GM18519 (cell line): ENCODE data around the gene ZNF750.

Source experiments
- ATAC-seq: cut with Tn5 transposase; IDR thresholded peaks from one replicate; pipeline ENCODE4 v1.9.1; 2021; ENCODE audit warnings: mild to moderate bottlenecking, moderate library complexity; ENCODE audit not compliant: unreplicated experiment, low FRiP score

The ZNF750 gene

GRCh38 chr17:82815354-82815753 lies 24.5 kb downstream of the ZNF750 start:
- ATAC-seq, result no peak

- no peak for ATAC-seq
These were observed 25.0 kb downstream of the ZNF750 start for GRCh38 chr17:82814834-82815233.

DNA sequence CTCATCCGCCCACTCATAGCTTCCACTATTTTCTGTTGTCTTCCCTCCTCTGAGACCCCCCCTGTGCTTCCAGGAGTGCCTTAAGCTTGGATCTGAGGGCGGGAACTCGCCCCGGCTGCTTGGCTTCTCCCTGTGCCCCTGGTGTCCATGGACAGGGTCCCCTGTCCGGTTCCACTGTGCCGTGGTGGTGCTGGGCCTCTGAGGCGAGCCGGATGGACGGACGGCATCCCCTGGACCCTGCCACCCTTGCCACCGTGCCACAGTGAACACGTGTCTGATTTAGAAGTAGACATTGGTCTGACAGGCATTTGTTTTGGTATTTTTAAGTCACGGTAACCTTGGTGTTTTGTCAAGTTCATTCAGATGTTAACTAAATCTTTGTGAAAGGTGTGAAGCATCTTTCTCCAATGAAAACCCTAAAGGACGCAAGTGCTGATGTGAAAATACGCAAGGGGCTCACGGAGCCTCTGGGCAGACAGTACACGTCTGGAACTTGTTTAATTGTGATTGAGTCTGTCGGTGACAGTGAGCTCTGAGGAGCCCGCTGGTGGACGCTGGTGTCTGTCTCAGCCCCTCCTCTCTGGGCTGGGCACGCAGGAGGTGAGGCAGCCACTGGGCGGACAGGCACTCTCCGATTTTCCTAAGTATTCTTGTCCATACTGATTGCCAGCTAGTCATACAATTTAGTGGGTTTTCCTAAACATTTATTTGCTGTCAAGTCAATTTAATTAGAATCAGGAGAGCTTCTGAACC lies 26.3 kb downstream of the ZNF750 start:
- ATAC-seq, result no peak

DNA sequence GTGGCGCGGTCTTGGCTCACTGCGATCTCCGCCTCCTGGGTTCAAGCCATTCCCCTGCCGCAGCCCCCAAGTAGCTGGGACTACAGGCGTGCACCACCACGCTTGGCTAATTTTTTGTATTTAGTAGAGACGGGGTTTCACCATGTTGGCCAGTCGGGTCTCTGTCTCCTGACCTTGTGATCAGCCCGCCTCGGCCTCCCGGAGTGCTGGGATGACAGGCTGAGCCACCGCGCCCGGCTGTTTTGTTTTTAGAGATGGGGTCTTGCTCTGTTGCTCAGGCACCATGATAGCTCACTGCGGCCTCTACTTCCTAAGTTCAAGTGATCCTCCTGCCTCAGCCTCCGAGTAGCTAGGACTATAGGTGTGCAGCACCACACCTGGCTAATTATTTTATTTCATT lies 27.2 kb downstream of the ZNF750 start:
- ATAC-seq, result no peak

DNA sequence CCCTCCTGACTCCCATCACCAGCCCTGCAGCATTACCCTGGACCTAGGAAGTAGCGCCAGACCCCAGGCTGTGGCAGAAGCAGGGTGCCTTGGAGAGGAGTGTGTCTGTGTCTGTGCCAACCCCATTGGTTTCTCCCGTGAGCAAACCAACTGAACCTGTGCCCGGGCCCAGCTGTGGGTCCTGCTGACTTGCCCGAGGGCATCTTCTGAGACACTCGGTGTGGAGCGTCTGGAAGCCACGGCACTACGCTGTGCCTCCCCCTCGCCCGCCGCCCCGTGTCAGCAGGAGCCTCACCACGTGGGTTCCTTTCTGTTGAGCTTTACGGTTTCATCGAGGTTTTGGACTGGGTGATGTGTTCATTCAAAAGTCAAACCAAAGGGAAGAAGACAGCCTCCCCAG lies 27.8 kb downstream of the ZNF750 start:
- ATAC-seq, result no peak

- ATAC-seq, result no peak
These were observed 29.0 kb downstream of the ZNF750 start for GRCh38 chr17:82810644-82811430.

DNA sequence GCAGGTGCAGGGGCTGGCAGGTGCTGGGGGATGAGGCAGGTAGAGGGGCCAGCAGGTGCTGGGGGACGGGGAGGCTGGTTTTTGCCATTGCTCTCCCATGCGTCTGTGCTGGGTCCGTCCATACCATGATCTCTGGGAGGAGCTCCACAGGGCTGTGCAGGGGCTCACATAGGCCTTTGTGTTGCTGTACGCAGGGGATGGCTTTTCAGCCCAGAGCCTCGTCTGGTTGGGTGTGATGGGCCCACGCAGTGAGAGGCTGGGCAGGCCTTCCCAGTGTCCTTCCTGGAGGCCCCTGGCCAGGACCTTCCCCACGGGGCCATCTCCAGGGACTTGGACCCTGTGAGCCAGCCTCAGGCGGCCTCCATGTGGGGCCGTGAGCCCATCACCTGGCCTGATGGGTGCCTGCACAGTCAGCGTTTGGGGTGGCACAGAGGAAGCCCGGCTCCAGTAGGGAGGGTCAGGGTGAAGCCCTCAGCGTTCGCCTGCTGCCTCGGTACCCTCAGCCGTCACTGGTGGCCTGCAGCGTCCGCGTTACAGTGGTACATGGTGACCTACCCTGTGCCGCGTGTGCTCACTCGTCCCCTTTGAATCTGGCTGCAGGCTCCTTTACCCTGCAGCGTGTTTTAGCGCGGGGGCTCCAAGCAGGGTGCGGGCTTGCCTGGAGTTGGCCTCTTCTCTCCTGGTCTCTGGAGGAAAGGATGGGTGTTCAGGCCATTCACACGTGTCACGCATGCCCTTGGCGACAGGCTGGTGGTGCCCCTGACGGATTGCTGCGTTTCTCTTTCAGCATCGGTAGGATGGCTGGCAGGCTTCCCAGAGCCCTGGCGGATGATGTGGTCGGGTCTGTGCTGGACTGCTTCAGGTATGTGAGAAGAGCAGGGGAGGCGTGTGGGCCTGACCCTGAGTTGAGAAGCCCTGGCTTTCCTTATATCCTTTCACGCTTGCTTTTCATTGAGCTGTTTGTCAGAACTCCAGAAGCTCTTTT lies 30.6 kb downstream of the ZNF750 start:
- ATAC-seq, result no peak

DNA sequence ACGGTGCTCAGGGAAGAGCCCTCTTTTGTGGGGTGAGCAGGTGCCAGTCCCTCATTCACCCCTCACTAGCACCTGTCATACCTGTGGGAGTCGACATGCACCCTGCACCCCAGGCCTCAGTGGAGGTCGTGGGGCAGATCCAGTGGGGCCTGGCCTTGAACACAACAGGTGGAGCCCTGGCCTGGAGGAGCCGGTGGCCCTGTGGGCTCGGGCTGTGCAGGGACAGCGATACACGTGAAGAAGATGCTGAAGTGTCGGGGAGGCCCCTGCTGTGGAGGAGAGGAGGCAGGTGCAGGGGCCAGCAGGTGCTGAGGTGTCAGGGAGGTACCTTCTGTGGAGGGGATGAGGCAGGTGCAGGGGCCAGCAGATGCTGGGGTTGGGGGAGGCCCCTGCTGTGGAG lies 31.8 kb downstream of the ZNF750 start:
- ATAC-seq, result no peak

- ATAC-seq, result no peak
These were observed 32.3 kb downstream of the ZNF750 start for GRCh38 chr17:82807562-82807961.

- no peak for ATAC-seq
These were observed 32.7 kb downstream of the ZNF750 start for GRCh38 chr17:82807101-82807500.

DNA sequence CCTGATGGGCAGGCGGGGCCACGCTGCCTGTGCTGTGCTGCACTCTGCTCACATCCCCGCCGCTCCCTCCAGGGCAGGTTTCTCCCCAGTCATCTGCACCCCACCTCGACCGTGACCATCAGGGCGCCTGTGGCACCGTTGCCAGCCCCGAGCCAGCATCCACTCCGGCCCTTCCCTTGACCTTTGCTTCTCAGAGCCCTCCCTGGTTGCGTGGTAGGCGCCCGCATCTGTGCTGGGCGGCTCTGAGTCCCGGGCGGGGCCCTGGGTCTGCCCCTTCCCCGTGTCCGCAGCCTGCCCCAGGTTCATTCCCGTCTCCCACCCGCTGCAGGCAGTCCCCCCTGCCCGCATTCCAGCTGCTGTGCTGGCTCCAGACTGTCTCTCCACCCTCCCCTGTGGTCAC lies 33.2 kb downstream of the ZNF750 start:
- no peak for ATAC-seq

DNA sequence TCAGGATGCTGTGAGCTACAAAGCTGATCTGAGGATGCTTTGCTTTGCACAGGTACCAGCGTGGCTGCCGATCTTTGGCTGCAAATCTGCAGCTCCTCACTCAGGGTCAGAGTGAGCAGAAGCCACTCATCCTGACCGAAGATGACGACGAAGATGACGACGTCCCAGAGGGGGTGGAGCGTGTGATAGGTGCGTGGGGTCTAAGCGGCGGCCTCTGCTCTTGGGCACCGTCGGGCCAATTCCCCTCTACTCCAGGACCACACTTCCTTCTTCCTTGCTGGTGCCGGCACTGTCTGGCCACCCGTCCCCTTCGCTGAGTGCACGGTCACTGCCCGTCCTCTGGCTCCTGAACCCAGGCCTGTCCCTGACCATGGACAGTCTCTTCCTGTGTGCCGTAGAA lies 34.0 kb downstream of the ZNF750 start:
- no peak for ATAC-seq

GRCh38 chr17:82805254-82805653 lies 34.6 kb downstream of the ZNF750 start:
- no peak for ATAC-seq

GRCh38 chr17:82804442-82805191 lies 35.2 kb downstream of the ZNF750 start:
- ATAC-seq, result no peak

DNA sequence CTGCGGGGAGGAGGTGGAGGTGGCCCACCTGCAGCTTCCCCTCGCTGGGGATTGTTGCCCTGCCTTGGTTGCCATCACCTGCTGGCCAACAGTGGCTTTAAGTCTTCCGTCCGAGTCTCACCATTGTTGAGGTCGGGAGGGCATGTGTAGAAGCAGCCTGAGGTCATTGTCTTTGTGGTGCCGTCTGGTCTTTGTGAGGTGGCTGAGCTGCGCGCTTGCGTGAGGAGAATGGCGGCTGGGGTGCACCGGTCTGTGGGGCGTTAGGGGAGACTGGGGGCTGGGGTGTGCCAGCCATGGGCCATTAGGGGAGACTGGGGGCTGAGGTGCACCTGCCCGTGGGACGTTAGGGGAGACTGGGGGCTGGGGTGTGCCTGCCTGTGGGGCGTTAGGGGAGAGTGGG lies 36.2 kb downstream of the ZNF750 start:
- no peak for ATAC-seq

- ATAC-seq, result no peak
These were observed 36.6 kb downstream of the ZNF750 start for GRCh38 chr17:82803185-82803584.

DNA sequence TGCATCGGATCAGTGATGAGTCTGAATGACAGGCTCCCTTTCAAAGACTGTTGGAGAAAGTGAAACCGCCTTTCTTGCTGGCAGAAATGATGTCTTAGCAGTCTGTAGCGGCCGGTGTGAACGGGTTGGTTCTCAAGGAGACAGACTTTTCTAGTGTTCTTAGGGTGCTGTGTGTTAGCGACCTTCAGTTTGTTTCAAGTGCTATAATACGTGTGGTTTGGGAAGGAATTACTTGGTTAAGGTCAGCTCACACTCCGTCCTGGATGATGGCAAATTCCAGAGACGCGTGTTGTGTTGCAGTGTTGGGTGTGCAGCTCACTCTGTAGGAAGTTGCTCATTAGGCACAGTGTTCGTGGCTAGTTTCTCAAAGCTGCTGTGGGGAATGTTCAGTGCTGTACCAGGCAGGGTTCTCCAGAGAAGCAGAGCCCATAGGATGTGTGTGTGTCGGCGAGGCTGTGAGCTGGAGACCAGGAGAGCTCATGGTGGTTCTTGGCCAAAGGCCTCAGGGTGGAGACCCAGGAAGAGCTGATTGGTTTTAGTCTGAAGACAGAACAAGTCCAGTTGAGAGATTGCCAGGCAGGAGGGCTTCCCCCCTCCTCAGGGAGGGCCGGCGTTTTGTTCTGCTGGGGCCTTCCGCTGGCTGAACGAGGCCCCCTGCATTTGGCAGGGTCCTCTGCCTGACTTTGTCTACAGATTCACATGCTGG lies 37.6 kb downstream of the ZNF750 start:
- no peak for ATAC-seq

DNA sequence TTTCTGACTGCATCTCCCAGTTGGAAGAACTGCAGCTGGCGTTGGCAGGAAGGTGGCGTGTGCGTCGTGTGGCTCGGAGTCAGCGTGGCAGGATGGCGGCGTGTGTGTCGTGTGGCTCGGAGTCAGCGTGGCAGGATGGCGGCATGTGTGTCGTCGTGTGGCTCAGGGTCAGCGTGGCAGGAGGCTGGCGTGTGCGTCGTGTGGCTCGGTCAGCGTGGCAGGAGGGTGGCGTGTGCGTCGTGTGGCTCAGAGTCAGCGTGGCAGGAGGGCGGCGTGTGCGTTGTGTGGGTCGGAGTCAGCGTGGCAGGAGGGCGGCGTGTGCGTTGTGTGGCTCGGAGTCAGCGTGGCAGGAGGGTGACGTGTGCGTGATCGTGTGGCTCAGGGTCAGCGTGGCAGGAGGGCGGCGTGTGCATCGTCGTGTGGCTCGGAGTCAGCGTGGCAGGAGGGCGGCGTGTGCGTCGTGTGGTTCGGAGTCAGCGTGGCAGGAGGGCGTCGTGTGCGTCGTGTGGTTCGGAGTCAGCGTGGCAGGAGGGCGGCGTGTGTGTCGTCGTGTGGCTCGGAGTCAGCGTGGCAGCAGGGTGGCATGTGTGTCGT lies 38.3 kb downstream of the ZNF750 start:
- no peak for ATAC-seq

DNA sequence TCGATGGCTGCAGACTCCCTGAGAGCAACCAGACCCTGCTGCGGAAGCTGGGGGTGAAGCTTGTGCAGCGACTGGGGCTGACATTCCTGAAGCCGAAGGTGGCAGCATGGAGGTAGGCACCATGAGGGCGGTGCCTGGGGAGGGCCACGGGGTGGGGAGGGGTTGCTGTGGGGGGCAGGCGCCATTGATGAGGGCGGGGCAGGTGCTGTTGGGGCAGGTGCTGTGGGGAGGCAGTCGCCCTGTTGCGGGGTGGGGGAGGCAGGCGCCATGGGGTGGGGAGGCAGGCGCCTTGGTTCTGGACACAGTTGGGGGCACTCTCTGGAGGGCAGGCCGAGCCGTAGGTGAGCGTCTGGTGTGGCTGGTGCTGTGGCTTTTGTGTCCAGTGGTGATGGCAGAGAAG lies 38.9 kb downstream of the ZNF750 start:
- ATAC-seq, result no peak
